ENCODE data around the gene LRRC26.
A peak's percentile ranks its signal among the peaks of the same experiment; 100 is the strongest.

The LRRC26 gene

GRCh38 chr9:137204731-137205125 is 34.9 kb upstream of the LRRC26 start:
- no peak for FAIRE-seq
- no peak for DNase-seq (ENCODE audit: insufficient read length, low spot score)

GRCh38 chr9:137202966-137203365 is 33.1 kb upstream of the LRRC26 start:
- no peak for FAIRE-seq
- no peak for TF ChIP-seq CTCF (IDR thresholded peaks at IDR 0.05; ENCODE audit: insufficient read depth, missing control alignments)

More at GRCh38 chr9:137204731-137205125, 34.9 kb upstream of the LRRC26 start:
- TF ChIP-seq CTCF (IDR thresholded peaks at IDR 0.05; ENCODE audit: insufficient read depth, missing control alignments) = no peak

GRCh38 chr9:137201205-137201868 is 31.5 kb upstream of the LRRC26 start:
- DNase-seq (ENCODE audit: insufficient read length, low spot score) = no peak
- FAIRE-seq = no peak
- TF ChIP-seq CTCF (IDR thresholded peaks at IDR 0.05; ENCODE audit: insufficient read depth, missing control alignments) = no peak

More at GRCh38 chr9:137202966-137203365, 33.1 kb upstream of the LRRC26 start:
- no peak for DNase-seq (ENCODE audit: insufficient read length, low spot score)

- FAIRE-seq (no peak), DNase-seq (ENCODE audit: insufficient read length, low spot score) (peak; percentile 100)
- TF ChIP-seq CTCF (IDR thresholded peaks at IDR 0.05; ENCODE audit: insufficient read depth, missing control alignments) = no peak
These were observed 30.7 kb upstream of the LRRC26 start, which contains the start of gene TPRN for GRCh38 chr9:137200311-137201204. Gene TPRN, minus strand, starts transcription at chr9:137200741. Its CDS starts 30 bp downstream, at chr9:137200711.

GRCh38 chr9:137199411-137200121 is 29.7 kb upstream of the LRRC26 start:
- FAIRE-seq (no peak), DNase-seq (ENCODE audit: insufficient read length, low spot score) (no peak)
- TF ChIP-seq CTCF (IDR thresholded peaks at IDR 0.05; ENCODE audit: insufficient read depth, missing control alignments) = no peak

GRCh38 chr9:137198902-137199283 is 29.0 kb upstream of the LRRC26 start:
- no peak for DNase-seq (ENCODE audit: insufficient read length, low spot score)
- no peak for TF ChIP-seq CTCF (IDR thresholded peaks at IDR 0.05; ENCODE audit: insufficient read depth, missing control alignments)
- FAIRE-seq = no peak
